ENCODE data around the gene ZNF821. TPM values are rescaled to one million over a fixed set of nuclear protein-coding genes. Genes with fewer than 3 reads are reported as not detected.

The ZNF821 gene
- polyA plus RNA-seq, 1 donor, result 7.4 TPM

Other genes with a start within 250 kb of the ZNF821 start
- gene PHLPP2, start 159.5 kb downstream of the ZNF821 start, polyA plus RNA-seq (ENCODE audit: insufficient read length), result 5.7 TPM
- gene AP1G1, start 75.3 kb downstream of the ZNF821 start, polyA plus RNA-seq (ENCODE audit: insufficient read length), result 43.4 TPM
- gene ATXN1L, start 38.2 kb downstream of the ZNF821 start, polyA plus RNA-seq (ENCODE audit: insufficient read length), result 15.8 TPM
- gene IST1, start 11.3 kb upstream of the ZNF821 start, polyA plus RNA-seq (ENCODE audit: insufficient read length), result 169 TPM
- 0.06 TPM for gene PKD1L3, start 116.2 kb upstream of the ZNF821 start, polyA plus RNA-seq (ENCODE audit: insufficient read length)
- 12.1 TPM for gene DHODH, start 124.6 kb upstream of the ZNF821 start, polyA plus RNA-seq (ENCODE audit: insufficient read length)
- gene HP, start 170.3 kb upstream of the ZNF821 start, polyA plus RNA-seq (ENCODE audit: insufficient read length), result 0.39 TPM
- 0.30 TPM for gene HPR, start 179.0 kb upstream of the ZNF821 start, polyA plus RNA-seq (ENCODE audit: insufficient read length)
- 11.7 TPM for gene TXNL4B, start 209.4 kb upstream of the ZNF821 start, polyA plus RNA-seq (ENCODE audit: insufficient read length)
- 46.5 TPM for gene DHX38, start 209.7 kb upstream of the ZNF821 start, polyA plus RNA-seq (ENCODE audit: insufficient read length)

Data from forelimb muscle (tissue), 1 donor.